Liver (tissue), 9 donors: ENCODE results near the gene CEACAM18. TPM values are rescaled to one million over a fixed set of nuclear protein-coding genes. Genes with fewer than 3 reads are reported as not detected.
A peak's percentile ranks its signal among the peaks of the same experiment; 100 is the strongest.

ENCODE experiments used
- DNase-seq: peaks from one replicate; pipeline ENCODE4 v3.0.0-alpha.2; 2017; ENCODE audit warnings: low spot score
- H3K27ac ChIP-seq, 2 donors: one replicate each; pipeline ENCODE4 v1.7.0; 2013; ENCODE audit warnings: inconsistent platforms in 2 of 2, low read length in 2 of 2, control low read depth in 1 of 2, low read depth in 1 of 2, mild to moderate bottlenecking in 1 of 2
- H3K27me3 ChIP-seq, 4 donors: one replicate each; pipeline versions ENCODE4 v1.6.1 to v1.7.0; 2013; ENCODE audit warnings: low read length in 3 of 4, inconsistent platforms in 1 of 4, mild to moderate bottlenecking in 1 of 4, moderate library complexity in 1 of 4; ENCODE audit not compliant: control insufficient read depth in 4 of 4, insufficient read depth in 4 of 4
- H3K36me3 ChIP-seq, 4 donors: one replicate each; pipeline versions ENCODE4 v1.6.1 to v1.7.0; 2013; ENCODE audit warnings: low read length in 3 of 4, mild to moderate bottlenecking in 3 of 4, low read depth in 1 of 4, moderate library complexity in 1 of 4; ENCODE audit not compliant: control insufficient read depth in 4 of 4, insufficient read depth in 3 of 4
- H3K4me1 ChIP-seq, 4 donors: one replicate each; pipeline versions ENCODE4 v1.6.1 to v1.7.0; 2013; ENCODE audit warnings: low read length in 3 of 4, mild to moderate bottlenecking in 3 of 4, moderate library complexity in 1 of 4; ENCODE audit not compliant: control insufficient read depth in 4 of 4, insufficient read depth in 4 of 4
- H3K4me3 ChIP-seq, 3 donors: one replicate each; pipeline versions ENCODE4 v1.6.1 to v1.7.0; 2013; ENCODE audit warnings: low read length in 3 of 3, control low read depth in 1 of 3, low read depth in 1 of 3, mild to moderate bottlenecking in 1 of 3
- H3K9ac ChIP-seq, 2 donors: one replicate each; pipeline ENCODE4 v1.7.0; 2013; ENCODE audit warnings: low read length in 2 of 2, mild to moderate bottlenecking in 2 of 2, moderate library complexity in 2 of 2, control low read depth in 1 of 2, low read depth in 1 of 2
- H3K9me3 ChIP-seq, 4 donors: one replicate each; pipeline versions ENCODE4 v1.6.1 to v1.7.0; 2013; ENCODE audit warnings: low read length in 3 of 4; ENCODE audit not compliant: control insufficient read depth in 4 of 4
- ATF3 ChIP-seq: IDR thresholded peaks from 2 replicates; pipeline ENCODE4 v1.6.1; 2016; ENCODE audit warnings: antibody characterized with exemption
- CTCF ChIP-seq: fragments of 150-350 bp; IDR thresholded peaks from 2 replicates; pipeline ENCODE4 v1.5.1; 2017; ENCODE audit warnings: improper control_type of control experiment, low read depth, low read length; ENCODE audit not compliant: missing input control
- EGR1 ChIP-seq, 2 donors: IDR thresholded peaks; 2 replicates each; pipeline ENCODE4 v1.6.1; 2016 to 2018; ENCODE audit warnings: antibody characterized with exemption in 2 of 2, low read depth in 2 of 2
- FOXA1 ChIP-seq: IDR thresholded peaks from 2 replicates; pipeline ENCODE4 v1.6.1; 2016; ENCODE audit warnings: antibody characterized with exemption
- FOXA2 ChIP-seq: IDR thresholded peaks from 2 replicates; pipeline ENCODE4 v1.6.1; 2016; ENCODE audit warnings: antibody characterized with exemption
- GABPA ChIP-seq, 2 donors: IDR thresholded peaks in 1 of 2; conservative IDR thresholded peaks in 1 of 2; 2 replicates each; pipeline ENCODE4 v1.6.1; 2016; ENCODE audit warnings: antibody characterized with exemption in 2 of 2, mild to moderate bottlenecking in 1 of 2, moderate library complexity in 1 of 2
- HNF4G ChIP-seq: IDR thresholded peaks from 2 replicates; pipeline ENCODE4 v1.6.1; 2016; ENCODE audit warnings: antibody characterized with exemption
- JUND ChIP-seq, 2 donors: IDR thresholded peaks; 2 replicates each; pipeline ENCODE4 v1.6.1; 2016; ENCODE audit warnings: antibody characterized with exemption in 2 of 2
- NR2F2 ChIP-seq: IDR thresholded peaks from 2 replicates; pipeline ENCODE4 v1.6.1; 2016; ENCODE audit warnings: antibody characterized with exemption
- RAD21 ChIP-seq, 2 donors: IDR thresholded peaks; 2 replicates each; pipeline ENCODE4 v1.6.1; 2016; ENCODE audit warnings: antibody characterized with exemption in 2 of 2, mild to moderate bottlenecking in 2 of 2
- REST ChIP-seq: IDR thresholded peaks from 2 replicates; pipeline ENCODE4 v1.6.1; 2016; ENCODE audit warnings: antibody characterized with exemption, mild to moderate bottlenecking
- RXRA ChIP-seq, 2 donors: IDR thresholded peaks; 2 replicates each; pipeline ENCODE4 v1.6.1; 2017 to 2018; ENCODE audit warnings: antibody characterized with exemption in 2 of 2, mild to moderate bottlenecking in 1 of 2
- SP1 ChIP-seq: IDR thresholded peaks from 2 replicates; pipeline ENCODE4 v1.6.1; 2018; ENCODE audit warnings: antibody characterized with exemption, mild to moderate bottlenecking
- TAF1 ChIP-seq: conservative IDR thresholded peaks from 2 replicates; pipeline ENCODE4 v1.6.1; 2016; ENCODE audit warnings: antibody characterized with exemption, mild to moderate bottlenecking
- YY1 ChIP-seq: IDR thresholded peaks from 2 replicates; pipeline ENCODE4 v1.6.1; 2016; ENCODE audit warnings: antibody characterized with exemption, mild to moderate bottlenecking
- ZBTB33 ChIP-seq: IDR thresholded peaks from 2 replicates; pipeline ENCODE4 v1.6.1; 2016; ENCODE audit warnings: antibody characterized with exemption
- WGBS: extraction: QIAGEN DNeasy Blood & Tissue Kit; methylation state at CpG from one replicate; pipeline ENCODE4 v1.1.7; 2013; 5-methylcytosine and 5-hydroxymethylcytosine counted together
- polyA plus RNA-seq, 2 donors: library from polyadenylated mRNA; stranded (reverse) in 1 of 2; unstranded in 1 of 2; fragments of 200-250 nt in 1 of 2; fragments of >200 nt in 1 of 2; fragmentation: Nextera tagmentation in 1 of 2; extraction: Ambion mirVana in 1 of 2; gene quantifications; one replicate each; pipeline versions ENCODE4 v1.2.1 to v1.2.3, GENCODE V29; 2013 to 2015
- total RNA-seq, 2 donors: library from RNA; depleted of rRNA; stranded (reverse); fragments of >200 nt; gene quantifications; one replicate each; pipeline ENCODE4 v1.2.3, GENCODE V29; 2014
- donor health status: healthy.
- donor health status: healthy.
- donor health status: healthy.
- donor health status: healthy.
- donor health status: healthy.

CEACAM18 gene
- total and polyA plus RNA-seq, 4 donors: not detected

GRCh38 chr19:51508059-51508733 is 29.9 kb downstream of the CEACAM18 start:
- Histone ChIP-seq H3K36me3 (no peaks in the 10 kb centered on the region), H3K4me3 (no peak overlapping the region), H3K27me3 (peaks cover 0 to 2% (median 0%) of the 10 kb centered on the region in 4 donors), H3K4me1 (no peaks in the 10 kb centered on the region), H3K9ac (no peak overlapping the region), H3K9me3 (peaks cover 0 to 3% (median 0%) of the 10 kb centered on the region in 4 donors), H3K27ac (no peak overlapping the region)
- 46% methylated on average over 3 of the region's 3 CpGs for WGBS
- TF ChIP-seq JUND (IDR thresholded peaks at IDR 0.05) (no peak), HNF4G (no peak), YY1 (no peak), REST (no peak), GABPA (IDR thresholded peaks at IDR 0.05 in 1 of 2, conservative IDR thresholded peaks at IDR 0.05 in 1 of 2) (no peak), NR2F2 (no peak), FOXA2 (no peak), FOXA1 (no peak), ATF3 (no peak), ZBTB33 (no peak), CTCF (no peak), RXRA (IDR thresholded peaks at IDR 0.05) (no peak), SP1 (no peak), RAD21 (IDR thresholded peaks at IDR 0.05) (no peak), TAF1 (no peak), EGR1 (IDR thresholded peaks at IDR 0.05; ENCODE audit: low read depth in 2 of 2) (no peak)
- DNase-seq: peak; percentile 63
